Stimulated activated CD4-positive, alpha-beta T cell treated with anti-CD3 and anti-CD28 coated beads, Interleukin-4, amount 100 ng/mL, for 1 hour (primary cell): Measurements from ENCODE around the gene ARMH3.

Experiments used
- DNase-seq: peaks from one replicate; pipeline ENCODE4 v3.0.0-alpha.2; 2020

ARMH3 gene

GRCh38 chr10:101827919-101828600 lies 227.9 kb downstream of the ARMH3 start:
- no peak for DNase-seq

GRCh38 chr10:101826852-101827434 lies 229.0 kb downstream of the ARMH3 start:
- no peak for DNase-seq

- no peak for DNase-seq
These were observed 231.2 kb downstream of the ARMH3 start for GRCh38 chr10:101824736-101825135.

GRCh38 chr10:101818872-101819633 lies 236.9 kb downstream of the ARMH3 start:
- peak; percentile 22 for DNase-seq

- peak; percentile 96 for DNase-seq
These were observed 237.7 kb downstream of the ARMH3 start, which contains the start of gene OGA for GRCh38 chr10:101818119-101818871. Gene OGA (minus strand): TSS chr10:101818444. CDS start chr10:101818022, 422 bp downstream.

GRCh38 chr10:101817337-101818118 lies 238.4 kb downstream of the ARMH3 start:
- DNase-seq = peak; percentile 35

- no peak for DNase-seq
These were observed 239.0 kb downstream of the ARMH3 start for GRCh38 chr10:101816913-101817336.

- no peak for DNase-seq
These were observed 239.6 kb downstream of the ARMH3 start for GRCh38 chr10:101816376-101816775.

GRCh38 chr10:101814466-101815071 lies 241.4 kb downstream of the ARMH3 start:
- no peak for DNase-seq

- DNase-seq = no peak
These were observed 243.4 kb downstream of the ARMH3 start for GRCh38 chr10:101812606-101813005.

GRCh38 chr10:101807158-101807557 lies 248.8 kb downstream of the ARMH3 start:
- DNase-seq = no peak

GRCh38 chr10:101803511-101803910 lies 252.5 kb downstream of the ARMH3 start:
- no peak for DNase-seq

GRCh38 chr10:101797403-101798059 lies 258.4 kb downstream of the ARMH3 start:
- no peak for DNase-seq
